Stimulated activated memory B cell treated with anti-CD40 and anti-IgM and Interleukin-4, amounts not matched to agents 10 μg/mL and 1 μg/mL and 100 μg/mL, for 72 hours (primary cell): ENCODE results near the gene CLDN14.

ENCODE experiments used
- ATAC-seq: fragments of 150-1000 bp; cut with Tn5 transposase; 2 replicates; pipeline ENCODE4 v1.10.0; 2021
- H3K27ac Mint-ChIP-seq: one replicate; pipeline ENCODE4 v1.8.0; 2022; ENCODE audit warnings: mild to moderate bottlenecking, mixed read lengths
- H3K27me3 Mint-ChIP-seq: one replicate; pipeline ENCODE4 v1.8.0; 2022; ENCODE audit warnings: mixed read lengths
- H3K36me3 Mint-ChIP-seq: one replicate; pipeline ENCODE4 v1.8.0; 2022; ENCODE audit warnings: mixed read lengths
- H3K4me1 Mint-ChIP-seq: one replicate; pipeline ENCODE4 v1.8.0; 2022; ENCODE audit warnings: mixed read lengths
- H3K4me3 Mint-ChIP-seq: one replicate; pipeline ENCODE4 v1.8.0; 2022; ENCODE audit warnings: mild to moderate bottlenecking, moderate library complexity, mixed read lengths
- H3K9me3 Mint-ChIP-seq: one replicate; pipeline ENCODE4 v1.8.0; 2022; ENCODE audit warnings: mixed read lengths

The CLDN14 gene

DNA sequence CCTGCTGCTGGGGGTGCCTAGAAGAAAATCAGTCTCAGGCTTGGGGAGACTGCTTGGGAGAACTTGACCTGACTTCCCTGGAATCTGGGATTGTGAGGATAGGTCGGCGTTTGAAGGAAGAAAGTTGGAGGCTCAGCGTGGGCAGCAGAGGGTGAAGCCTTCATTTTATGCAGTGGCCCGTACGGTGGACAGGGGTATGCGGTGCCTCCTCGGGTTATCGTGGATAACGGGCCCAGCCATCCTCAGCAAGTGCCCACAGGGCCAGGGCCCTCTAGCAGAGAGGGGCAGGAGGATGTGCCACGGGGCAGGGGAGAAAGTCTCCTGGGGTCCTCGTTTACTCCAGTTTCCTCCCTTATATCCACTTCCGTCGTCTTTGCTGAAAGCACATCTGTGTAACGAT is 60.7 kb downstream of the CLDN14 start:
- H3K27ac Mint-ChIP-seq = no peak overlapping the region

DNA sequence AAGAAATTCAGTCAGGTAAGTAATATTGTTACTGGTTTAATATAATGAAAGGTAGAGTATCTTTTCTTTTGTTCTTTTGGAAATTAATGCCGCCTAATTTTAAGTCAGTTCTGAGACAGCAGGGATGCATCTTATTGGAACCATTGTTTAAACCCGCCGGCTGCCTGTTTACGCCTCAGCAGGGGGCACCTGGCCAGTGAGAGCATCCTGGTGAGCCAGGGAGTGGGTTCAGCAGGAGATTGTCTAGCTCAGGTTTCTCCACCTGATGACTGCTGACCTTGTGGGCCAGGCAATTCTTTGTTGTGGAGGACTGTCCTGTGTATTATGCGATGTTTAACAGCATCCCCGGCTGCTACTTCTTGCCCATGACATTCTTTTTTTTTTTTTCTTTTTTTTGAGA is 64.5 kb downstream of the CLDN14 start:
- Mint-ChIP-seq H3K4me3 (no peak overlapping the region), H3K27me3 (no peaks in the 10 kb centered on the region), H3K36me3 (peaks cover 43% of the 10 kb centered on the region), H3K27ac (no peak overlapping the region), H3K4me1 (no peaks in the 10 kb centered on the region), H3K9me3 (no peaks in the 10 kb centered on the region)
- no peak for ATAC-seq

More for the DNA sequence above, 60.7 kb downstream of the CLDN14 start:
- Mint-ChIP-seq H3K4me1 (no peaks in the 10 kb centered on the region), H3K36me3 (peaks cover 14% of the 10 kb centered on the region), H3K4me3 (no peak overlapping the region), H3K9me3 (no peaks in the 10 kb centered on the region), H3K27me3 (no peaks in the 10 kb centered on the region)
- no peak for ATAC-seq

DNA sequence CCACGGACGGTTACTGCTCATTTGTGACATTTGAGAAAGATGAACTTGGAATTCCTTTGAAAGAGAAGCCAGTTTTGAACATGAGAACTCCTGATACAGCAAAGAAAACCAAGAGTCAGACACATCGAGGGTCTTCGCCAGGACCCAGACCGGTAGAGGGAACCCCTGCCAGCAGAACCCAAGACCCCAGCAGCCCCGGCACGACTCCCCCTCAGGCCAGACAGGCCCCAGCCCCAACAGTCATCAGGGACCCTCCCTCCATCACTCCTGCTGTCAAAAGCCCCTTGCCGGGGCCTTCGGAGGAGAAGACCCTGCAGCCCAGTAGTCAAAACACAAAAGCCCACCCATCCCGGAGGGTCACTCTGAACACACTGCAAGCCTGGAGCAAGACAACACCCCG is 67.0 kb downstream of the CLDN14 start:
- Mint-ChIP-seq H3K36me3 (peaks cover 48% of the 10 kb centered on the region), H3K9me3 (no peaks in the 10 kb centered on the region), H3K27me3 (no peaks in the 10 kb centered on the region), H3K4me1 (no peaks in the 10 kb centered on the region), H3K27ac (no peak overlapping the region), H3K4me3 (no peak overlapping the region)
- ATAC-seq = no peak

DNA sequence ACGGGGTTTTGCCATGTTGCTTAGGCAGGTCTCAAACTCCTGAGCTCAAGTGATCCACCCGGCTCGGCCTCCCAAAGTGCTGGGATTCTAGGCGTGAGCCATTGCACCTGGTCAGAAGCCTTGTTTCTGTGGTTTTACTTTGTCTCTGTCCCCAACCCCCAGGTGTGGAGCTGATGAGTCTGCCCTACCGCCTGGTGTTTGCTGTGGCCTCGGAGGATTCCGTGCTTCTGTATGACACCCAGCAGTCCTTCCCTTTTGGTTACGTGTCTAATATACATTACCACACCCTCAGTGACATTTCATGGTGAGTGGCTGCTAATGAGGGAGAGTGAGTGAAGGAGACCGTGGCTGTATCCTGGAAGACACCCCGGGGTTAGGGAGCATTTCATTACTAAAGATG is 68.6 kb downstream of the CLDN14 start:
- H3K36me3 Mint-ChIP-seq = peaks cover 53% of the 10 kb centered on the region
- H3K27ac Mint-ChIP-seq = no peak overlapping the region
- no peaks in the 10 kb centered on the region for H3K4me1 Mint-ChIP-seq
- no peaks in the 10 kb centered on the region for H3K9me3 Mint-ChIP-seq
- no peak for ATAC-seq
- H3K4me3 Mint-ChIP-seq = no peak overlapping the region
- H3K27me3 Mint-ChIP-seq = no peaks in the 10 kb centered on the region
